ENCODE data around the gene STRIP2. TPM values are rescaled to one million over a fixed set of nuclear protein-coding genes. Genes with fewer than 3 reads are reported as not detected.

STRIP2 gene
- total and polyA plus RNA-seq, 9 of the 15 experiments (the other 6 are each of a cell fraction or from before 2014, with no cell fraction given) = 10.1 to 81.8 (median 42.3) TPM

DNA sequence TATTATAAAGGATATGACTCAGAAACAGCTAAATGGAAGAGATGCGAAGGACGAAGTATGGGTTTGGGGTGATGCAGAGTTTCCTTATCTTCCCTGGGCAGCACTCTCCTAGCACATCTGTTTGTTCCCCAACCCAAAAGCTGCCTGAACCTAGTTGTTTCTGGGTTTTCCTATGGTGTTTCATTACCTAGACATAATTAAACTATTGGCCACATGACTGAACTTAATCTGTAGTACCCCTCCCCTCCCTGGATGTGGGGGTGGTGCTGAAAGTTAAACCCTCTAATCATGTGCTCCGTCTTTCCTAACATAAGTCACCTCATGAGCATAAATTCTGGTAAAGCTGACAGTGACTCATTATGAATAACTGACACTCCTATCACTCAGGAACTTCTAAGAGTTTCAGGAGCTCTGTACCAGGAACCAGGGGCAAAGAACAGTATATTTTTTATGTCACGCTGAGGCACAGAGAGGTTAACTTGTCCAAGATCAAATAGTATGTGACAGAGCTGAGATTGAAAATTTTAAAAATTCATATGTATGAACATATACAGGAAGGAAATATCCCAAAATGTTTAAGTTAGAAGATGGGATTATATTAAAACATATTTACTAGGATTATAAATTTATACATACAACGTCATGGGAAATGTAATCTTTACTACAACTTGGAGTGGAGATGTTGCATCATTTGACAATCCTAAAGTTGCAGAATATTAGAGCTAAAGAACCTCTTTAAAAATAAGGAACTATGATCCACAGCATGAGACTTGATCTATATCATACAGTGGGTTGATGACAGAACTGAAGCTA, 4.8 kb downstream of the STRIP2 start (continued):
- TF ChIP-seq, protein P1, sequence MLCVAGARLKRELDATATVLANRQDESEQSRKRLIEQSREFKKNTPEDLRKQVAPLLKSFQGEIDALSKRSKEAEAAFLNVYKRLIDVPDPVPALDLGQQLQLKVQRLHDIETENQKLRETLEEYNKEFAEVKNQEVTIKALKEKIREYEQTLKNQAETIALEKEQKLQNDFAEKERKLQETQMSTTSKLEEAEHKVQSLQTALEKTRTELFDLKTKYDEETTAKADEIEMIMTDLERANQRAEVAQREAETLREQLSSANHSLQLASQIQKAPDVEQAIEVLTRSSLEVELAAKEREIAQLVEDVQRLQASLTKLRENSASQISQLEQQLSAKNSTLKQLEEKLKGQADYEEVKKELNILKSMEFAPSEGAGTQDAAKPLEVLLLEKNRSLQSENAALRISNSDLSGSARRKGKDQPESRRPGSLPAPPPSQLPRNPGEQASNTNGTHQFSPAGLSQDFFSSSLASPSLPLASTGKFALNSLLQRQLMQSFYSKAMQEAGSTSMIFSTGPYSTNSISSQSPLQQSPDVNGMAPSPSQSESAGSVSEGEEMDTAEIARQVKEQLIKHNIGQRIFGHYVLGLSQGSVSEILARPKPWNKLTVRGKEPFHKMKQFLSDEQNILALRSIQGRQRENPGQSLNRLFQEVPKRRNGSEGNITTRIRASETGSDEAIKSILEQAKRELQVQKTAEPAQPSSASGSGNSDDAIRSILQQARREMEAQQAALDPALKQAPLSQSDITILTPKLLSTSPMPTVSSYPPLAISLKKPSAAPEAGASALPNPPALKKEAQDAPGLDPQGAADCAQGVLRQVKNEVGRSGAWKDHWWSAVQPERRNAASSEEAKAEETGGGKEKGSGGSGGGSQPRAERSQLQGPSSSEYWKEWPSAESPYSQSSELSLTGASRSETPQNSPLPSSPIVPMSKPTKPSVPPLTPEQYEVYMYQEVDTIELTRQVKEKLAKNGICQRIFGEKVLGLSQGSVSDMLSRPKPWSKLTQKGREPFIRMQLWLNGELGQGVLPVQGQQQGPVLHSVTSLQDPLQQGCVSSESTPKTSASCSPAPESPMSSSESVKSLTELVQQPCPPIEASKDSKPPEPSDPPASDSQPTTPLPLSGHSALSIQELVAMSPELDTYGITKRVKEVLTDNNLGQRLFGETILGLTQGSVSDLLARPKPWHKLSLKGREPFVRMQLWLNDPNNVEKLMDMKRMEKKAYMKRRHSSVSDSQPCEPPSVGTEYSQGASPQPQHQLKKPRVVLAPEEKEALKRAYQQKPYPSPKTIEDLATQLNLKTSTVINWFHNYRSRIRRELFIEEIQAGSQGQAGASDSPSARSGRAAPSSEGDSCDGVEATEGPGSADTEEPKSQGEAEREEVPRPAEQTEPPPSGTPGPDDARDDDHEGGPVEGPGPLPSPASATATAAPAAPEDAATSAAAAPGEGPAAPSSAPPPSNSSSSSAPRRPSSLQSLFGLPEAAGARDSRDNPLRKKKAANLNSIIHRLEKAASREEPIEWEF (CRISPR knock-in tag; IDR thresholded peaks at IDR 0.05) = no peak
- TF ChIP-seq NR4A1 (CRISPR knock-in tag; IDR thresholded peaks at IDR 0.05) (0 out of 2 replicates have a peak, but pooled peaks have one; percentile 43), NR4A1 (tag; IDR thresholded peaks at IDR 0.05) (peak; percentile 89; the same call in 1 of the 2 replicates), ETV1 (tag; conservative IDR thresholded peaks at IDR 0.05; ENCODE audit: low read depth) (peak; percentile 67; the same call in 1 of the 2 replicates), CREB5 (CRISPR knock-in tag; IDR thresholded peaks at IDR 0.05) (no peak), HNRNPUL1 (IDR thresholded peaks at IDR 0.05; ENCODE audit: low read length) (no peak), ZNF551 (CRISPR knock-in tag; IDR thresholded peaks at IDR 0.05) (no peak), HMGXB4 (CRISPR knock-in tag; IDR thresholded peaks at IDR 0.05) (no peak), SMAD4 (CRISPR knock-in tag; conservative IDR thresholded peaks at IDR 0.05) (peak; percentile 87)
- TF ChIP-seq, protein P2, sequence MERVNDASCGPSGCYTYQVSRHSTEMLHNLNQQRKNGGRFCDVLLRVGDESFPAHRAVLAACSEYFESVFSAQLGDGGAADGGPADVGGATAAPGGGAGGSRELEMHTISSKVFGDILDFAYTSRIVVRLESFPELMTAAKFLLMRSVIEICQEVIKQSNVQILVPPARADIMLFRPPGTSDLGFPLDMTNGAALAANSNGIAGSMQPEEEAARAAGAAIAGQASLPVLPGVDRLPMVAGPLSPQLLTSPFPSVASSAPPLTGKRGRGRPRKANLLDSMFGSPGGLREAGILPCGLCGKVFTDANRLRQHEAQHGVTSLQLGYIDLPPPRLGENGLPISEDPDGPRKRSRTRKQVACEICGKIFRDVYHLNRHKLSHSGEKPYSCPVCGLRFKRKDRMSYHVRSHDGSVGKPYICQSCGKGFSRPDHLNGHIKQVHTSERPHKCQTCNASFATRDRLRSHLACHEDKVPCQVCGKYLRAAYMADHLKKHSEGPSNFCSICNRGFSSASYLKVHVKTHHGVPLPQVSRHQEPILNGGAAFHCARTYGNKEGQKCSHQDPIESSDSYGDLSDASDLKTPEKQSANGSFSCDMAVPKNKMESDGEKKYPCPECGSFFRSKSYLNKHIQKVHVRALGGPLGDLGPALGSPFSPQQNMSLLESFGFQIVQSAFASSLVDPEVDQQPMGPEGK (CRISPR knock-in tag; IDR thresholded peaks at IDR 0.05; ENCODE audit: borderline replicate concordance) = no peak
- TF ChIP-seq, protein P3, sequence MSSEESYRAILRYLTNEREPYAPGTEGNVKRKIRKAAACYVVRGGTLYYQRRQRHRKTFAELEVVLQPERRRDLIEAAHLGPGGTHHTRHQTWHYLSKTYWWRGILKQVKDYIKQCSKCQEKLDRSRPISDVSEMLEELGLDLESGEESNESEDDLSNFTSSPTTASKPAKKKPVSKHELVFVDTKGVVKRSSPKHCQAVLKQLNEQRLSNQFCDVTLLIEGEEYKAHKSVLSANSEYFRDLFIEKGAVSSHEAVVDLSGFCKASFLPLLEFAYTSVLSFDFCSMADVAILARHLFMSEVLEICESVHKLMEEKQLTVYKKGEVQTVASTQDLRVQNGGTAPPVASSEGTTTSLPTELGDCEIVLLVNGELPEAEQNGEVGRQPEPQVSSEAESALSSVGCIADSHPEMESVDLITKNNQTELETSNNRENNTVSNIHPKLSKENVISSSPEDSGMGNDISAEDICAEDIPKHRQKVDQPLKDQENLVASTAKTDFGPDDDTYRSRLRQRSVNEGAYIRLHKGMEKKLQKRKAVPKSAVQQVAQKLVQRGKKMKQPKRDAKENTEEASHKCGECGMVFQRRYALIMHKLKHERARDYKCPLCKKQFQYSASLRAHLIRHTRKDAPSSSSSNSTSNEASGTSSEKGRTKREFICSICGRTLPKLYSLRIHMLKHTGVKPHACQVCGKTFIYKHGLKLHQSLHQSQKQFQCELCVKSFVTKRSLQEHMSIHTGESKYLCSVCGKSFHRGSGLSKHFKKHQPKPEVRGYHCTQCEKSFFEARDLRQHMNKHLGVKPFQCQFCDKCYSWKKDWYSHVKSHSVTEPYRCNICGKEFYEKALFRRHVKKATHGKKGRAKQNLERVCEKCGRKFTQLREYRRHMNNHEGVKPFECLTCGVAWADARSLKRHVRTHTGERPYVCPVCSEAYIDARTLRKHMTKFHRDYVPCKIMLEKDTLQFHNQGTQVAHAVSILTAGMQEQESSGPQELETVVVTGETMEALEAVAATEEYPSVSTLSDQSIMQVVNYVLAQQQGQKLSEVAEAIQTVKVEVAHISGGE (CRISPR knock-in tag; IDR thresholded peaks at IDR 0.05) = peak in 1 of 3 experiments; percentile 68; a peak in 2 of 6 replicates

Measured in K562 (cell line).